ENCODE data around the gene C12orf75.
"Not testable (repeated sequence)": the region's sequence is repeated elsewhere in the genome, so short reads cannot be mapped to it uniquely, and the experiment has no call there.

The C12orf75 gene

DNA sequence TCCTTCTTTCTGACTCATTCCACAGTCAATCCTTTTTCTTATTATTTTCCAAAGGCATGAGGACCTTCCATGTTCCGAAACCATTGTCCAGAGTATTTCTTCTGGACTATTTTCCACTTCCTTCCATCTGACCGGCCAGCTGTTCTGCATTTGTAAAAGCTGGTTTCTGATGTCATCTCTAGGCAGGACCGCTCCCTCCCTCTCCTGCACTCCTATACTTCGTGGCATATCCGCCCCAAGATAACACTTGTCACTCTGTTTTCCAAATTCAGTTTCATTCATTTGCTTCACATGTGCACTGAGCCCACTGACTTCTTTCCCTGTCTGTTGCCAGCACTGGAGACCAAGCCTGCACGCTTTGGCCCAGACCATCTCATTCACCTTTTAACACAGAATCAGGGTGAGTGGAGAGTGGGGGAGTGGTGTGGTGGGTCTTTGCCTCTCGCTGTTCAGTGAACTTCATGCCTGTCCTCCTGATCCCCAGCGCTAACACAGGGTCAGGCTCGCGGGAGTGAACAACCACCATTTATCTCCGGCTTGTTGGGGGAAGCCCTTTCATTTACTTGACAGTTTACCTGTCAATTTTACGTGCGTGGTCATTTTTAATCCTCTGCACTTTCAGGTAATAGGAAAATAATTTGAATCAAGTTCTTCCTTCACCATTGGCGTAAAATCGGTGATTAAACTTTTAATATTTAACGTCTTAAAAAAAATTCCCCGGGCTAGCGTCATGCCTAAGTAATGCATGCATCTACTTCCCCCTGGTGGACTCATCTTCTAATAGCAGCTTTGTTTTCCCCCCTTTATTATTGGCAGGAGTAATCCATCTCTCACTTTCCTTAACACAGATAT is 52.5 kb downstream of the C12orf75 start:
- DNase-seq = peak; percentile 66

DNA sequence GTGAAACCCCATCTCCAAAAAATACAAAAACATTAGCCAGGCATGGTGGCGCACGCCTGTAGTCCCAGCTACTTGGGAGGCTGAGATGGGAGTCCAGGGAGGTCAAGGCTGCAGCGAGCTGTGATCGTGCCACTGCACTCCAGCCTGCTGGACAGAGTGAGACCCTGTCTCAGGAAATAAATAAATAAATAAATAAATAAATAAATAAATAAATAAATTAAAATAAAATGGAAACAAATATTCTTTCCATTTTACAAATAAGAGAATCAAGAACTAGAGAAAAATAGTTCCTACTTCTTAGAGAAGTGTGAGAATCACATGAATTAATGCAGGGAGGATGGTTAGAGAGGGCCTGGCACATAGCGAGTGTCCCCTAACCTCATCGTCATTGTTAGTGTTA is 53.7 kb downstream of the C12orf75 start:
- DNase-seq = no peak

DNA sequence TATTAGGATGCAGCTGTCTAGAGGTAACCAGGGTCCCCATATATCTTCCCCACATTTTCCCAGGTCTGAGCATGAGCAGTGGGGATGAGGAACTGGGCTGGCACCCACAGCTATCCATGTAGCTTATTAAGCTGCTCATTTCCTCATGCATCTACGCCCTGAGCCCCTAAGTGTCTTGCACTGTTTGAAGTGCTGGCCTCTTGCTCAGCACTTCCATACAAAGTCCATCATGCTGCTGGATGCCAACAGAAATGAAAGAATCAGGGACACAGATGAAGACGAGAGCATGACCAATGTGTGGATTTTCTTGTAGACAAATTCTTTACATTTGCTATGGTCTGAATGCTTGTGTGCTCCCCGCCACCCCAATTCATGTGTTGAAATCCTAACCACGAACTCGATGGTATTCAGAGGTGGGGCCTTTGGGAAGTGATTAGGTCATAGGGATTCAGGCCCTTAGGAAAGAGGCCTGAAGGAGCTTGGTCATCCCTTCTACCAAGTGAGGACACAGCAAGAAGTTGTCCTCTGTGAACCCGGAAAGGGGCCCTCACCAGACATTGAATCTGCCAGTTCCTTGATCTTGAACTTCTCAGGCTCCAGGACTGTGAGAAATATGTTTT is 54.5 kb downstream of the C12orf75 start:
- no peak for DNase-seq

DNA sequence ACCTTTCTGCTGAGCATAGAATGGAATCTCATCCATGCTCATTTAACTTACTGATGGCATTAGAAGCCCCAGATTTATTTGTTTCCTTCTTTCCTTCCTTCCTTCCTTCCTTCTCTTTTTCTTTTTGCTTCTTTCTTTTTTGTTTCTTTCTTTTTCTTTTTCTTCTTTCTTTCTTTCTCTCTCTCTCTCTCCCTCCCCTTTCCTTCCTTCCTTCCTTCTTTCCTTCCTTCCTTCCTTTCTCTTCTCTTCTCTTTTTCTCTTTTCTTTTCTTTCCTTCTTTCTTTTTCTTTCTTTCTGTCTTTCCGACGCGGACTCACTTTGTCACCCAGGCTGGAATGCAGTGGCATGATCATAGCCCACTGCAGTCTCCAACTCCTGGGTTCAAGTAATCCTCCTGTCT is 55.9 kb downstream of the C12orf75 start:
- no peak for DNase-seq

DNA sequence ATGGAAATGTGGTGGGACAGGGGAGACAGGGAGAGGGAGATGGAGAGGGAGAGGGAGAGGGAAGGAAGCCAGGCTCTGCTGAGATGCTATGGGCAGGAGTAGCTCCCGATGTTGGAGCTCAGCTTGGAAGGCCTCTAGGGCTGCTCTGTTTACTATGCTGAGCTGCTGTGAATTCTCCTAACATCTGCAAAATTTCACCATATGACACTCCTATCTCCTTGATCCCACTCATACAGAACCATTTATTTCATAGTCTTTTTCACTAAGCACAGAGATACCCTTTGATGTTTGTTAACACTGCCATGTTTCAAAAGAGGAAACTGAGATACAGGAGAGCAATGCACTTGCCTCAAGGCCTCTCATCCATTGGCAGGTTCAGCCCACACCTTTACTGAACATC is 60.7 kb downstream of the C12orf75 start:
- DNase-seq = no peak

DNA sequence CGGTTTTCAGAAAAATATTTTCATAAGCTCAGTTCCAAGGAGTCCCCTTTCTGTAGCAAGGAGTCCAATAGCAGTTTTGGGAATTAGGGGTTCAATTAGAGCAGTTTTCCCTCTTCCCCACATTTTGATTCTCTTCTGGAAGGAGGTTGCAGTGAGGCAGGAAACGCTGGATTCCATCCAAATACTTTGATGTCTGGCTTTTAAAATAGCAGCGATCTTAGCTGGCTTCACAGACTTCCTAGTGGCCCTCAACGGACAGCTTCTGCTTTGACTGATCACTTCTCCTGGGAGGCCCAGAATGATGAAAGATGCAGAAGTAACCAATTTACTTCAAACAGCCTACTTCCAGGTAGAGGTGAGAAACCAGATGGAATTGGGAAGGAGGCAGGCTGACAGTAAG is 63.1 kb downstream of the C12orf75 start:
- DNase-seq = no peak

DNA sequence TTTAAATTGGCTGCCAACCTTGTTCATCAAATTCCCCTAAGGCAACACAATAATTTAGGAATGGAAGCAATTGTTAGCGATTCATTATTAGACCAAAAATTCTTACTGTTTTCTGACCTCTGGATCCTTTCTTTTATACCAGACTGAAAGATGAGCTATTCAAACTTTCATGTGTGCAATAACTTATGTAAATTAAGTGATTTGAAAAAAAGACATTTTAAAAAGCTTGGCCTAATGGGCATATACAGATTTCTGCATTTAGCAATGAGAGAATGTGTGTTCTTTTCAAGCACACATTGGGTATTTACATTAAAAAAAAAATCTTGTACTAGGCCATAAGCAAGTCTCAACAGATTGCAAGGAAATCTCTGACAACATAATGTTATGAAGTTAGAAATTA is 65.5 kb downstream of the C12orf75 start:
- no peak for DNase-seq

DNA sequence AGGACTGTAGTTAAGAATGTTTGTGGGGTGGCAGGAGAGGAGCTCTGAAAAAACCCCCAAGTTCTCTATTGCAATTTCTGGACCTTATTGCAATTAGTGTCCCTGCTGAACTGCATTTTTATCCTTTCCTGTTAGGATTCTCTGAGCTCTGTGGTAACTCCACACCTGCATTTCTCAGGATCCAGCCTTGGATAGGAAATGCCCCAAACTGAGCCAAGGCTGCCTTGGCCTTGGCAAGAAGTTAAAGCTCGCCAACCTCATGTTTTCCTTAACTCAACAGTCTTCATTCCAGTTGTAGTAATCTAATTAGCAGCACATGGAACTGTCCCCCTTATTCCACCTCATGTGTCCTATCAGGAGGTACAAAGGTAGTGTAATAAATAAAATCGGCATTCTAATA is 66.5 kb downstream of the C12orf75 start:
- DNase-seq = no peak

DNA sequence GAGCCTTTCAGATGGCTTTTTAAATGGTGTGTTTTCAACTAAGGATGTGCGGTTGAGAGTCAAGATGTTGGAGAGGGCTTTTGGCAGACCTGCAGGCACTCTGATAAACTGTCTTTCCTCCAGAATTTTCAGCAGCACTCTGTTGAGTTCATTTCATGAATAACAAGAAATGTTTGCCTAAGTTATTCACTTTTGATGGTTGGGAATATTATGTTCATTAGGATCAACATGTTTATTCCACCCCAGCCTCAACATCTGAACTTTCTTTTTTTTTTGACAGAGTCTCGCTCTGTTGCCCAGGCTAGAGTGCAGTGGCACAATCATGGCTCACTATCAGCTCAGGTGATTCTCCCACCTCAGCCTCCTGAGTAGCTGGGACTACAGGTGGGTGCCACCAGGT is 68.4 kb downstream of the C12orf75 start:
- DNase-seq = no peak

DNA sequence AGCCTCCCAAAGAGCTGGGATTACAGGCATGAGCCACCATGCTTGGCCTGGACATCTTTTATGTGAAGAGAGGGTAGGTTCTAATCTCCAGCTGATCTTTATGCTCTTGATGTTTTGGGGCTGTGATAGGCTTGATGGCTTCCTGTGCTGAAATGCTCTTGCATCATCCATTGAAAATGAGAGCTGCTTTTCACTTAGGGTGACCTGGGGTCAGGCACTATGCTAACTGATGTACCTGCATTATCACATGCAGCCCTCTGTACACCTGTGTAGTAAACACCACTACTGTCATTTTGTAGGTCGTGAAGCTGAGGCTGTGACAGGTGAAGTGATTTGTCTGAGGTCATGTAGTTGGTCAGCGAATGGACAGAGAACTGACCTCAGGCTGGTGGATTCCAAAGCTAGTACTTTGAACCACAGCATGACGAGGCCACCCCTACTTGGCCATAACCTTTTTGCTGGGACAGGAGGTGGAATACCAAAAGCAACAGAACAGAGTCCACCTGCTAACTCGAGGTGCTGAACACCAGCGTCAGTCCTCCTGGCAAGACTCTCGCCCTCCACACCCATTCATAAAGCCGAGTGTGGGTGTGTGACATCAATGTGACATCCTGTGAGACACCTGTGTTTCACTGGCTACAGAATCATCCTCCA is 69.1 kb downstream of the C12orf75 start:
- DNase-seq = no peak

DNA sequence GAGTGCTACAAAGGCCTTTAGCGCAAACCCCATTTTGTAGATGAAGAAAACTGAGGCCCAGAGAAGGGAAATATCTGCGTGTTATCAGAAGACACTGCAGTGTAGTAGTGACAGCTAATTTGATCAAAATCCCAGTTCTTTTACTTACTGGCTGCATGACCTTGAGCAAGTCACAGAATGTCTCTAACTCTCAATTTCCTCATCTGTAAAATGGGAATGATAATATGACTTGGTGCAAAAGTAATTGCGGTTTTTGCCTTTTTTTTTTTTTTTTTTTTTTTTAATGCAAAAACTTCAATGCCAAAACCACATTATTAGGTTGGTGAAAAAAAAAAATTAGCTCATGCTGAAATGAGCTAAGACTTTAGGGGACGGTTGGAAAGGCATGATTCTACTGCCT is 69.7 kb downstream of the C12orf75 start:
- no peak for DNase-seq

DNA sequence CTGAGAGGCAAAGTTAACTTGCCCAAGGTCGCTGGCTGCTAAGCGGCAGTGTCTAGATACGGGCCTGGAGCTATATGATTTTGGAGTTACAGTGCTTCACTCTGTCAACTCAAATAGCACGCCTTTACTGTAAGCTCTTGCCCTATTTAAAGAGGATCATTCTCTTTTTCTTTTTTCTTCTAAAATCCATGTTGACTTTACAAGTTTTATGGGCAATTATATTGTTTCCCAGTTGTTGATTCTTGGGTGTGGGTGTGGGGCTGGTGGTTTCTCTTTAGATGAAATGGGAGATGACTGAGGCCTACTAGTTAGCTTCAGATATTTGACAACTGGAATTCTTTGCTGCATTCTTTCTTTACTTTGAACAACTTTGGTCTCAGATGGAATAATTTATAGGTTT is 70.7 kb downstream of the C12orf75 start:
- no peak for DNase-seq

DNA sequence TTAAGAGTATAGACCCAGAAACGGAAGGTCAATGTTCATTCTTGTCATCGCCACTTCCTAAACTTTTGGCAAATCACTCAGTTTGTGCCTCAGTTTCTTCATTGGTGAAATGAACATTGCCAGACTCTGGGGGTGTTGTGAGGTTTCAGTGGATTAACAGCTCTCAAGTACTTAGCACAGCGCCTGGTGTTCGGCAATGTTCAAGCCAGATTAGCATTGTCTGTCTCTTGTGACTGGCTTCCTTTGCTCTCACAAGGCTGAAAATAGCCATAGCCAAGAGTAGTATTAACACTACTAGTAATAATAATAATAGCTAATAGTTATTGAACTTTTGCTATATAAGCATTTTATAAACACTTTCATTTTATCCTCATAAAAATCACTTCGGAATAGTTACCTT is 71.9 kb downstream of the C12orf75 start:
- DNase-seq = no peak

DNA sequence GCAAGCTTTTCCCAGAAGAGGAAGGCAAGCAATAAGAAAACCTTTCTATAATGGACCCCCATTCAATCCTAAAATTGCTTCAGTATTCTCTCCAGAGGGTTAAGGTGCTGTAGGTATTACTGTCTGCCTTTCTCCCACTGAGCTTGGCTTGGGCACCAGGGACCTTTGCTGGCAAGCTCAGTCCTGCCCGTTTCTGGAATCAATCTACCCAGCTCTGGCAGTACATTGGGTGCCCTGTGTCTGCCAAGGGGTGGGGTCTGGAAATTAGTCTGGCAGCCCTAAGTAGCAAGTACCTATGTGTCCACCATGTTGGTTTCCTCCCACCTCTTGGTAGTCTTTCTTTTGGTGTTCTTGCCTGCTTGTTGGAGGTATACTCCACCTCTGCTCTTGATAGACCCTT is 72.6 kb downstream of the C12orf75 start:
- DNase-seq = no peak

DNA sequence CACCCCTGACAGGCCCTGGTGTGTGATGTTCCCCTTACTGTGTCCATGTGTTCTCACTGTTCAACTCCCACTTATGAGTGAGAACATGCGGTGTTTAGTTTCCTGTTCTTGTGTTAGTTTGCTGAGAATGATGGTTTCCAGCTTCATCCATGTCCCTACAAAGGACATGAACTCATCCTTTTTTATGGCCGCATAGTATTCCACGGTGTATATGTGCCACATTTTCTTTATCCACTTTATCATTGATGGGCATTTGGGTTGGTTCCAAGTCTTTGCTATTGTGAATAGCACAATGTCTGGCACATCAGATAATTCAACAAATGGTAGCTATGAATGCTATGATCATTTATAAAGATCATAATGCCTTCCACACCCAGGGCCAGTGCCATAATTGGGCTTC is 73.6 kb downstream of the C12orf75 start:
- not testable (repeated sequence) for DNase-seq

DNA sequence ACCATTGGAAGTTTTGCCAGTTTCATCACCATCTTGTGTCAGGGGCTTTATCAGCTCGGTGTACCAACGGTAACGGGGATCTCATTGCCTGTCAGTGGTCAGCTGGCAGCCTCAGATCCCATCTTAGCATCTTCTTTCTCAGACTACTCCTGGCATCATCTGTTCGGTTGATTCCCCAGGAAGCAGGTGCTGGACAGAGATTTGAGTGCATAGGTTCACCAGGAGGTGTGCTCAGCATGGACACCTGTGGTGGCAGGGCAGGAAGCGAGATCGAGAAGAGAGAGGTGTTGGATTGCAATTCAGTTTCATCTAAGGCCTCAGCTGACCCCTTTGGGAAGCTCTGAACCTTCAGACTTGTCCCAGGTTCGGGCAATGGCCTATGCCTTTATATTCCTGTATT is 76.0 kb downstream of the C12orf75 start:
- no peak for DNase-seq

DNA sequence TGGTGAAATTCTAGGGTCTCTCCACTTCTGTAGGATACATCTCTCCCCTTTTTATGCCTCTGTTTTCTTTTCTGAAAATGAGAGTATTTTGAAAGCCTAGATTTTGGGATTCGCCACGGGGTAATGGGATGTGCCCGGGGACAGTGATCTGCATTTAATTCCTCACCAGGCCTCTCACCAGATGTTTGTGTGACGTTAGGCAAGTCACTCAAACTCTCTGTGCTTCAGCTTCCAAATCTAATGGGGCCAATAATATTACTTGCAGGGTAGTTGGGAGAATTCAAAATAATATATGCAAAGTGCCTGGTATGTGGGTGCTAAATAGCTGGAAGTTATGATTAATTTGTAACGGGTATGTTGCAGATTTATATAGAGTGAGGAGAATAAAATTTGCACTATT is 78.8 kb downstream of the C12orf75 start:
- DNase-seq = no peak

DNA sequence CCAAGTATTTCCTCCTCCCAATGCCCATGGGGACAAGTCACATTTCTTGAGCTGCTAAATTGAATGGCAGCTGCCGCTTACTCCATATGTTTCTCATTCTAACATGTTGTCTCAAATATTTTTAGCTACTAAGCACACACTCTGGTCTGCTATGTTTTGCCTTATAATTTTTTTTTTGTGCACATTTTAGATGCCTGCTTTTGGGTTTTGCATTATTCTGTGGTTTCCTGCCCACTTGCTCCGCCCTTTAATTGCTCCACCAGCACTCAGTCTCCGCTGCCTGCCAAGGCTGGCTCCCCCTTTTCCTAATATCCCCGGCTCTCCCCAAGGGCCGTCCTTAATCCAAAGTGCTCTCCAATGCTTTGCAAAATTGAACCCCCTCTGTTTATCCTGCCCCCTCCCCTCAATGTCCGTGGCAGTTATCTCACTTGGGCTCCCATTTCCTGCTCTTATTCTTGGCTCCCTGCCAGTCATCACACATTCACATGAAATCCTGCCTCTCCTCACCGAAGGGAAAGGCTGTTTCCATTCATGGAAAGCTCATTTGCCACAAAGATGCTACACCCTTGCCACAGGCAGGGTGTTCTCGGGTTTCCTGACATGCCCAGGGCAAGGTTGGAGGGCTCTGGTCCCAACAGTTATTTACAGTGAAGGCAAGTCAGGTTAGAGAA is 79.4 kb downstream of the C12orf75 start:
- DNase-seq = peak; percentile 2

DNA sequence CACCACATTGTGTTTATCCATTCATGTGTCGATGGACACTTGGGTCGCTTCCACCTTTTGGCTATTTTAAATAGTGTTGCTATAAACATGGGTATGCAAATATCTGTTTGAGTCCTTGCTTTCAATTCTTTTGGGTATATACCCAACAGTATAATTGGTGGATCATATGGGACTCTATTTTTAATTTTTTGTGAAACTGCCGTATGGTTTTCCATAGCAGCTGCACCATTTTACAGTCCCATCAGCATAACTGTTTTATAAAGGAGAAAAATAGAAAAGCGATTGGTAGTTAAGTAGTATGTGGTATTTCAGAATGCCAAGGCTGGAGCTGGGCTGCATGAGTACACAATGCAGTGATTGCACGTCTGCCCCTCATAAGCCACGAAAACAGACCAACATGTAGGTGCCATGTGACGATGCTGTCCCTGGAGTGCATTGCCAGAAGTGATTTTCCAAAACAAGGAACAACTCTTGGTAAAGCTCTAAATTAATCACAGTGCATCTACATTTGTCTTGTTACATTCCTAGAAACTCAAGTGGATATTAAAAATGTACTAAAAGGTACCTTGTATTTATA is 83.5 kb downstream of the C12orf75 start:
- DNase-seq = no peak

DNA sequence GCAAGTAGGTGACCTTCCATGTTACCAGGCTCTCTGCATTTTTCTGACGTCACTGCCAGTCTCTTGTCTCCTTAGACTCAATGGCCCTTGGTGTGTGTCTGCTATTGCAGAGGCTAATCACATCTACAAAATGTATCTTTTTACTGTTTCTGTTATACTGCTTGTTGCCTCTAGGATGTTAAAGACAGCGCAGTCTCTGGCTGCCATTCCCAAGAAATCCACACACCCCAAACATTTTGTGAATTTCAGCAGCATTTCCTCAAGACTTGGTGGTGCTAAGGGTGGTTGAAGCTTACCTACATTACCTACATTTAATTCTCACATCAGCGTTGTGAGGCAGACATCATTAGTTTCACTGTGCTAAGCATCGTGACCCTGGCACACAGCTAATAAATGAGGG is 87.2 kb downstream of the C12orf75 start:
- DNase-seq = no peak

DNA sequence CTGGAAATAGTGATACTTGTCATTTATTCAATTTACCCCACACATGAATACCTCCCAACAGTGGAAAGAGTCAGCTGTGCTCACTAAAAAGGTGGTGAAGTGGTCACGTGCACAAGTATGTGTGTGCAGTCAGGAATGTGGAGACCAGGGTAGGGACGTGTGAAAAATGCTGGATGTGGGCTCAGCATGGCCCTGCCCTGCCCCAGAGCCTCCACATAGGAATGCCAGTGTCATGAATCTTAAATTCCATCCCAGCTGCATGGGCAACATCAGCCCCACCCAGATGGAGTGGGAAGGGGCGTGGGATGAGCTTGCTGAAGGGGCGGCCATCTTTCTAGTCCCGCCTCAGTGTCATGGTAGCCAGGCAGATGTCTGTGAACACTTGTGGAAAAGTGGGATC is 87.7 kb downstream of the C12orf75 start:
- DNase-seq = no peak

DNA sequence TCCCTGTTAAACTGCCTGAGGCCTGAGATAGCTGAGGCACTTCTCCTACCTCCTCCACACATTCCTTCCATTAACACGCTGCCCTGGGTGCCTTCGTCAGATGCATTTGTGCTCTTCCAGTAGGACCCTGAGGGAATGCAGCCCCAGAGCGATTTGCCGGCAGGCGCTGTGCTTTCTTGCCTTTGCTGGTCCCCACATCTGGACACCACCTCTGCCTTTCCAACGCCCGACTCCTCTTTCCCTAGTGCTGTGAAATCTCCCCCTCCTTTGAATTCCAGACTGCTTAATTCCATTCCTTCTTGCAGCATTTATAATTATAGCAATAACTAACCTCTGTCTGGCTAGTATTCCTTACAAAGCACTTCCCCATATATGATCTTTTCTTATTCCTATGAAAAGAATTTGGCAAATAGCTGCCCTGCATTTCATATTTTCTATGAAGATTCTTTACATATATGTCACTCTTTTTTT is 88.4 kb downstream of the C12orf75 start:
- no peak for DNase-seq

DNA sequence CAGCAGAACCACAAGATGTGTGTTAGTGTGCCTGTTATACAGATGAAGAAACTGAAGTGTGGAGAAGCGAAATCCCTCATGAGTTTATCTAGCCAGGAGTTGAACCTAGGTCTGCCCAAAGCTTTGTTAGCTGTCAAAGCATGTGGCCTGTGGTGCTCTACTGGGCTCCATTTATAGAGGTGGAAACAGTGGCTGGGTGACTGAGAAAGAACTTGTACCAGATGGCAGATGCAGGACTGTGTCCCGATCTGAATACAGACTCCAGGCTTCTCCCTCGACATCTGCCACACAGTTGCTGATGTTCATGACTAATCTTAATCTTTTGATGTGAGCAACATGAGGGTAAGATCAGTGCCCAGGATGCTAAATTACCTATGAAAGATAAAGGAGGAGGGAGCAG is 89.1 kb downstream of the C12orf75 start:
- no peak for DNase-seq
